ENCODE measurements around the gene ARSK. TPM values are rescaled to one million over a fixed set of nuclear protein-coding genes. Genes with fewer than 3 reads are reported as not detected.
"Not testable (repeated sequence)": the region's sequence is repeated elsewhere in the genome, so short reads cannot be mapped to it uniquely, and the experiment has no call there.

Gene ARSK
- polyA plus RNA-seq, 4 donors = 15.1 to 16.8 (median 15.8) TPM

GRCh38 chr5:95620030-95620869, 65.3 kb downstream of the ARSK start, which contains the start of gene GPR150:
Gene GPR150, plus strand, starts transcription at chr5:95620087. Its CDS starts 189 bp downstream, at chr5:95620276.
- DNase-seq (ENCODE audit: low read depth in 4 of 4, low spot score in 3 of 4) = no peak

DNA sequence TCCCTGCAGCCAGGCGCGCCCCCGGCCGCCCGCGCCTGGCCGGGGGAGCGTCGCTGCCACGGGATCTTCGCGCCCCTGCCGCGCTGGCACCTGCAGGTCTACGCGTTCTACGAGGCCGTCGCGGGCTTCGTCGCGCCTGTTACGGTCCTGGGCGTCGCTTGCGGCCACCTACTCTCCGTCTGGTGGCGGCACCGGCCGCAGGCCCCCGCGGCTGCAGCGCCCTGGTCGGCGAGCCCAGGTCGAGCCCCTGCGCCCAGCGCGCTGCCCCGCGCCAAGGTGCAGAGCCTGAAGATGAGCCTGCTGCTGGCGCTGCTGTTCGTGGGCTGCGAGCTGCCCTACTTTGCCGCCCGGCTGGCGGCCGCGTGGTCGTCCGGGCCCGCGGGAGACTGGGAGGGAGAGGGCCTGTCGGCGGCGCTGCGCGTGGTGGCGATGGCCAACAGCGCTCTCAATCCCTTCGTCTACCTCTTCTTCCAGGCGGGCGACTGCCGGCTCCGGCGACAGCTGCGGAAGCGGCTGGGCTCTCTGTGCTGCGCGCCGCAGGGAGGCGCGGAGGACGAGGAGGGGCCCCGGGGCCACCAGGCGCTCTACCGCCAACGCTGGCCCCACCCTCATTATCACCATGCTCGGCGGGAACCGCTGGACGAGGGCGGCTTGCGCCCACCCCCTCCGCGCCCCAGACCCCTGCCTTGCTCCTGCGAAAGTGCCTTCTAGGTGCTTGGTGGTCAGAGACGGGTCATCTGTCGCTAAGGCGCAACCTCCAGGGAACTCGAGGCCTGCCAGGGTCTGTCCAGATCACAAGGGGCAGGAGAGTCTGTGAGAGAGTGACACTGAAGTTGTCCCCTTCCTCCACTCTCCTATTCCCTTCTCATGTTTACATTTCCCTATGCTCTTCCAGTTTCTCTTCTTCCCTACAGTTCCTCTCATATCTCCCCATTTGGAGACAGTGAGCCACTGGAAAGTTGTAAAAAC, 66.3 kb downstream of the ARSK start:
- DNase-seq (ENCODE audit: low read depth in 4 of 4, low spot score in 3 of 4) = no peak

GRCh38 chr5:95621839-95622629, 67.1 kb downstream of the ARSK start:
- no peak for DNase-seq (ENCODE audit: low read depth in 4 of 4, low spot score in 3 of 4)

- DNase-seq (ENCODE audit: low read depth in 4 of 4, low spot score in 3 of 4) = no peak
Observed at GRCh38 chr5:95623706-95624105, 68.8 kb downstream of the ARSK start.

DNA sequence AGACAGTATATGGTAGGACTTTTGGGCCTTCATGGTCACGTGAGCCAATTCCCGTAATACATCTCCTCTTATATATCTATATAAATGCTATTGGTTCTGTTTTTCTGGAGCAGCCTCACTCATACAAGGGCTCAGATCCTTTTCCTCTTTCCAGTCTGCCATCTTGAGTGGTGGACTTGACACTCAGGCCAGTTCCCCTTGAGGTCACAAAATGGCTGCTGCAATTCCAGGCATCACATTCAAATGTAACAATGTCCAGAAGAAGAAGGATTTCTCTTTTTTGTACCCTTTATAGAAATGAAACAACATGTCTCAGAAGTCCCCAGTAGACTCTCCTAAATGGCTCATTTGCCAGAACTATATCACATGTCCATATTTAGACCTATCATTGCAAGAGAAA, 69.5 kb downstream of the ARSK start:
- no peak for DNase-seq (ENCODE audit: low read depth in 4 of 4, low spot score in 3 of 4)

DNA sequence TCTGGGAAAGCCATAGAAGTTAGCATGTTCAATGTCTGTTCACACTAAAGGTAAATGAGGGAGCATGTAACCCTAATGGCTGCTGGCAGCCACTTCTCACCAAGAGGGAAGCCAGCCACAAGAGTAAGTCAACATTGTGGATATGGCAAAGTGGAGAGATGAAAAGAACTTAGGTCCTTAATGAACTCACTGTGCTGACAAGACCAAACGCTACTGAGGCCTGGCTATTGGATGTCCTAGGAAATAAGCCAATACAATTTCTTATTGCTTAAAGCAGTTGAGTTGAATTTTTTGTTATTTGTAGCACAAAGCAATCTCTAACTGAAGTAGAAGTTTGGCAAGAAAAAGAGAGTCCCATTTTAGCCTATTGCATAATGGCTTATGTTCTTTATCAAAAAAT, 71.8 kb downstream of the ARSK start:
- no peak for DNase-seq (ENCODE audit: low read depth in 4 of 4, low spot score in 3 of 4)

GRCh38 chr5:95627971-95628810, 73.3 kb downstream of the ARSK start:
- DNase-seq (ENCODE audit: low read depth in 4 of 4, low spot score in 3 of 4) = no peak

DNA sequence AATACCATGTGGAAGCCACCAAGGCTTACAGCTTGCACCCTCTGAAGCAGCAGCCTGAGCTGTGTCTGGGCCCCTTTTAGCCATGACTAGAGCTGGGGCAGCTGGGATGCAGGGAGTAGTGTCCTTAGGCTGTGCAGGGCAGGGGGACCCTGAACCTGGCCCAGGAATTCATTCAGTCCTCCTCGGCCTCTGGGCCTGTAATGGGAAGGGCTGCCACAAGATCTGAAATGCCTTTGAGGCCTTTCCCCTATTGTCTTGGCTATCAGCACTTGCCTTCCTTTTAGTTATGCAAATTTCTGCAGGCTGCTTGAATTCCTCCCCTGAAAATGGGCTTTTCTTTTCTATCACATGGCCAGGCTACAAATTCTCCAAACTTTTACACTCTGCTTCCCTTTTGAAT, 74.0 kb downstream of the ARSK start:
- DNase-seq (ENCODE audit: low read depth in 4 of 4, low spot score in 3 of 4) = no peak

- no peak for DNase-seq (ENCODE audit: low read depth in 4 of 4, low spot score in 3 of 4)
Observed at GRCh38 chr5:95630394-95630917, 75.6 kb downstream of the ARSK start.

DNA sequence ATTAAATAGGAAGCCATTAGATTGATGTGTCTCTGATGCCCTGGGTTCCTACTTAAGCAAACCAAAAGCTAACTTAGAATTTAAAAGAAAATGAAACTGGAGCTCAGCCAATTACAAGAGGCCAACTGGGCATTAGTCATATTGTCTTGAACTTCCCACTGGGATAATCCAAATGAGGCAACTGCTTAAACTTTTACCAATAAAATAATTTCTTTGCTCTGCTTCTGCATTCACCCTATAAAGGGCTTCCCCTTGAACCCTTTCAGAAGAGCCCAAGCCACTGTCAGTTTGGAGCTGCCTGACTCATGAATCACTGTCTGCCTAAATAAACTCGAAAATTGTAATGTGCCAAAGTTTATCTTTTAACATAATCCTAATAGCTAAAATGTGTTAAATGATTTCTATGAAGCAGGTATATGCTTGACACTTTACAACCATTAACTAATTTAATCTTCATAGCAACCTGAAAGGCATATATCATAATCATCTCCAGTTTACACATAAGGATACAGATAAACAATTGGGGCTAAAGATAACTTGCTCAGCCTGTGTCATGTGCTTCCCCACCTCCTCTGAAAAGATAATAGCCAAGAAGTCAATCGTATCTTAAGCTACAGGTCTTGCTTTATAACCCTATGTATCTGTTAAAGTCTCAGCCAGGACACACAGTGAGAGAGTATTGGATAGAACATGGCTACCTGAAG, 76.5 kb downstream of the ARSK start:
- no peak for DNase-seq (ENCODE audit: low read depth in 4 of 4, low spot score in 3 of 4)

DNA sequence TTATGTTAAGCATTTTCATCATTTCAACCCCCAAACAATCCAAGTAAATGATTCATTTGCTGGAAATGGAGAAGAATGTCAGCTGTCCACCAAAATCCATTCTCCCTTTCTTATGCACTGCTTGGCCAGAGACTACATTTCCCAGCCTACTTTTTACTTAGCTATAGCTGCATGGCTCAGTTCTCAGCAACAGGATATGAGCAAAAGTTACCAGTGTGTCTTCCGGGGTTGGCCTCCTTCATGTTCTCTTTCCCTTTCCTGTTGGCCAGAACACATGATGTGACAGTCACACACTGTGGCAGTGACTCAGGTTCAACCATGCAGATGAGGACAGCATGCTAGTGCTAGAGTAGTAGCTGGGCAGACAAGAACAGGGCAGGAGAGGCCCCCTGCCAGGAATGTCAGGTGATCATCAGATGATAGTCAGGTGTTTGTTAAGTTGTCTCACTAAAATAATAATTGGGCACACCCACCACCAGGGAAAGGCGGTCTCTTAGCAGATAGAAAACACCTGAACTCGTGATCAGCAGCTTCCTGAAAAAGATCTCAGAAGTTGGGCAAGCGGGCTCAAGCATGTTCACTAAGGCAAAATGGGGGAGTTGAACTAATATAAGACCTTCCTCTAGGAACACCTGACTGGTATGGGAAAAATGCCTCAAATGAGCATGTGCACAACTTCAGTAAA, 77.2 kb downstream of the ARSK start:
- no peak for DNase-seq (ENCODE audit: low read depth in 4 of 4, low spot score in 3 of 4)

DNA sequence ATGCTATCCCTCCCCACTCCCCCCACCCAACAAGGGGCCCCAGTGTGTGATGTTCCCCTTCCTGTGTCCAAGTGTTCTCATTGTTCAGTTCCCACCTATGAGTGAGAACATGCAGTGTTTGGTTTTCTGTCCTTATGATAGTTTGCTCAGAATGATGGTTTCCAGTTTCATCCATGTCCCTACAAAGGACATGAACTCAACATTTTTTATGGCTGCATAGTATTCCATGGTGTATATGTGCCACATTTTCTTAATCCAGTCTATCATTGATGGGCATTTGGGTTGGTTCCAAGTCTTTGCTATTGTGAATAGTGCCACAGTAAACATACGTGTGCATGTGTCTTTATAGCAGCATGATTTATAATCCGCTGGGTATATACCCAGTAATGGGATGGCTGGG, 78.0 kb downstream of the ARSK start:
- DNase-seq (ENCODE audit: low read depth in 4 of 4, low spot score in 3 of 4) = not testable (repeated sequence)

DNA sequence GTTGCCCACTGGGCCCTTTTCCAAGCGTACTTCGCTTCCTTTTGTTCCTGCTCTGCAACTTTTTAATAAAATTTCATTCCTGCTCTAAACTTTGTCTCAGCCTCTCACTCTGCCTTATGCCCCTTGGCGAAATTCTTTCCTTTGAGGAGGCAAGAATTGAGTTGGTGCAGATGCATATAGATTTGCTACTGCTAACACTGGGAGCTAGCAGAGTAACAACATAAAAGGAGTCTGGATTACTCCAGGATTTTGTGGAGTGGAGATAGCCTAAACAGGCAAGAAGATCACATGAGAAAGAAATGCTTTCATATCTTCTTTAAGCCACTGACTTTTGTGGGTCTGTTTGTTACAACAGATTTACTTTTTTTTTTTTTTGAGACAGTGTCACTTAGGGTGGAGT, 78.8 kb downstream of the ARSK start:
- DNase-seq (ENCODE audit: low read depth in 4 of 4, low spot score in 3 of 4) = no peak

GRCh38 chr5:95634081-95634480, 79.2 kb downstream of the ARSK start:
- no peak for DNase-seq (ENCODE audit: low read depth in 4 of 4, low spot score in 3 of 4)

- no peak for DNase-seq (ENCODE audit: low read depth in 4 of 4, low spot score in 3 of 4)
Observed at GRCh38 chr5:95638632-95639031, 83.7 kb downstream of the ARSK start.

- no peak for DNase-seq (ENCODE audit: low read depth in 4 of 4, low spot score in 3 of 4)
Observed at GRCh38 chr5:95641741-95642220, 86.9 kb downstream of the ARSK start.

DNA sequence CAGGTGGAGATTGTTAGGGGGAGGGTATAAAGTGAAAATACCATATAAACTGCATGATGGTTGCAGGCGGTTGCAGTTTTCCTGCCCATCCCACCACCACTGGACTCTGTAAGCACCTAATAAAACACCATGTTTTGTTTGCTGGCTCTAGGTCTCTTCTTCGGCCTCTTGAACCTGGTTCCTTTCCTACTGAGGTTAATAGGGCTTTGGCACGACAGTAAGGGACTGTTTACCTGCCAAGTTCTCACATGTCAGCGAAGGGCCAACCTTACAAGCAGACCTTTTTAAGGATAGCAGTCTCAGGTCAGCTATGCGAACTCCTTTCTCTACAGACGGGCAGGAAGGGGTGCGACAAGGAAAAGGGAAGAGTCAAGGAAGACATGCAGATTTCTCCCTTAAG, 88.3 kb downstream of the ARSK start:
- no peak for DNase-seq (ENCODE audit: low read depth in 4 of 4, low spot score in 3 of 4)

- no peak for DNase-seq (ENCODE audit: low read depth in 4 of 4, low spot score in 3 of 4)
Observed at GRCh38 chr5:95644351-95645042, 89.6 kb downstream of the ARSK start.
